SK-N-MC (cell line): ENCODE results near the gene SMARCD3.

Source experiments
- EZH2 ChIP-seq: fragments of 200-600 bp; sonication (generic); IDR thresholded peaks from one replicate; pipeline ENCODE4 v1.6.1; 2017; ENCODE audit warnings: antibody characterized with exemption
- FOXP2 ChIP-seq: optimal IDR thresholded peaks from 2 replicates; pipeline ENCODE3; 2011; ENCODE audit warnings: mild to moderate bottlenecking, moderate library complexity; ENCODE audit not compliant: insufficient read depth; ENCODE audit errors: extremely low read length, control extremely low read depth
- POLR2AphosphoS5 ChIP-seq: IDR thresholded peaks from 2 replicates; pipeline ENCODE4 v1.6.1; 2012; ENCODE audit warnings: mild to moderate bottlenecking, low read depth, low read length, borderline replicate concordance

- TF ChIP-seq EZH2 (no peak), POLR2AphosphoS5 (no peak), FOXP2 (no peak)
Observed at GRCh38 chr7:151274936-151275812, 26.7 kb upstream of the SMARCD3 start.
